HG03066 (cell line): ENCODE results near the gene KRTAP4-12.
"Not testable (repeated sequence)": the region's sequence is repeated elsewhere in the genome, so short reads cannot be mapped to it uniquely, and the experiment has no call there.

Source experiments
- ATAC-seq: cut with Tn5 transposase; IDR thresholded peaks from one replicate; pipeline ENCODE4 v1.9.1; 2021; ENCODE audit warnings: low read depth; ENCODE audit not compliant: unreplicated experiment

Gene KRTAP4-12

DNA sequence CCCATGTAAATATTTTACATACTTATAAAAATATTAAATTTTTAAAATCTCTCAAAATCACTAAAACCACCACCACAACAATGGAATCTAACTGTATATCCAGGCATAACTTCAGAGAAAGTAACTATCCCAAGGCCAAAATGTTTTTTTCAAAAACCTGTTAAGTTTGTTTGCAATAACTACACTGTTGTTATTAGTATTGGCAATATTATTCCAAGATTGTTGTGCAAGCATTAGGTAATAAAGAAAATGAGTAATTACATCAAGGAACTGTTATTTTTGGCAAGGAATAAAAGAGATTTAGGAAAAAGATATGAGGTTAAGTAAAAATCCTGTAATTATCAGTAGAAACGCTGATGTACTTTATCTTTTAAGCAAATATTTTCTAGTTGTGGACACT is 3.4 kb upstream of the KRTAP4-12 start:
- no peak for ATAC-seq

DNA sequence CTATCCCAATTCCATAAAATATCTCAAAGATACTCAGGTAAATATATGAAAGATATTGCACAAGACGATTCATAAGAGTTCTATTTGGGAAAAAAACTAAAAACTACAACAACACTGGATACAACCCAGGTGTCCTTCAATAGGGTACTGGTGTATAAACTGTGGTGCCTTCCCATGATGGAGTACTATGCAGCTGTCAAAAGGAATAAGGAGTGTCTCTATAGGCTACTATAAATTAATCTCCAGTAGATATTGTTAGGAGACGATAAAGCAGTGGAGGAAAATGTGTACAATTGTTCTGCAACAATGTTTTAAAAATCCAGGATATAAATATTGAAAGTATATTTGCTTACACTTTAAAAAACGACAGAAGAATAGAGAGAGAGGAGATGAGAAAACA is 2.4 kb upstream of the KRTAP4-12 start:
- ATAC-seq, result no peak

DNA sequence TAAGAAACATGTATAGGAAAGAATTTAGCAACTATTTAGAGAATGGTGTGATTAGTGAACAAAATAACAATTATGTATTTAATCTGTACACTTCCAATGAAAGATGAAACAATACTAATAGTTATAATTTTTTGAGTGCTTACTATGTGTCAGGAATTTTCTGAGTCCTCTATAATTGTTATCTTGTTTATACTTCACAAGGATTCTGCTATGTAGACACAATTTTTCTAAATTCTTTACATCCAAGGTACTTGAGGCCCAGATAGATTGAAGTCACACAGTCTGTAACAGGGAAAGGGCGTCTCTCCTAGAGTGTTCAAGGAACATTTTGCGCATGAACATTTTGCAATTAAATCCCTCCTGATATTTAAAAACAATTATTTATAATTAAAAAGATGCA is 1.1 kb upstream of the KRTAP4-12 start:
- no peak for ATAC-seq

DNA sequence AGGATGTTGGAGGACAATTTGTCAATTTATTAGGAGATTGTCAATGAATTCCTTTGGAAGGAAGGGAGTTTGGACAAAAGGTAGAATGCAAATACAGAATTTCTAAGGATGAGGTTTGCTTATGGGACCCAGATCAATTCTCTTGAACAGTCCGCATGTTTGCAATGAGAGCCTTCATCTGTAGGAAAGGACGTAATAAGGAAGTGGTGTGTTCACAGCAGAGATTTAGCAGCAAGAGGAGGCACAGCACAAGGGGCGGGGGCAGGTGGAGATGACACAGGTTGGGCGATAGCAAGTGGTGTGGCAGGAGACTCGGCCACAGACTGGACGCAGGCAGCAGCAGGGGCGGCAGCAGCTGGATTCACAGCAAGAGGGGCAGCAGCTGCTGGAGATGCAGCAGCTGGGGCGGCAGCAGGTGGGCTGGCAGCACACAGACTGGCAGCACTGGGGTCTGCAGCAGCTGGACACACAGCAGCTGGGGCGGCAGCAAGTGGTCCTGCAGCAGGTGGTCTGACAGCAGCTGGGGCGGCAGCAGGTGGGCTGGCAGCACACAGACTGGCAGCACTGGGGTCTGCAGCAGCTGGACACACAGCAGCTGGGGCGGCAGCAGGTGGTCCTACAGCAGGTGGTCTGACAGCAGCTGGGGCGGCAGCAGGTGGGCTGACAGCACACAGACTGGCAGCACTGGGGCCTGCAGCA is 541 bp downstream of the KRTAP4-12 start:
- not testable (repeated sequence) for ATAC-seq

DNA sequence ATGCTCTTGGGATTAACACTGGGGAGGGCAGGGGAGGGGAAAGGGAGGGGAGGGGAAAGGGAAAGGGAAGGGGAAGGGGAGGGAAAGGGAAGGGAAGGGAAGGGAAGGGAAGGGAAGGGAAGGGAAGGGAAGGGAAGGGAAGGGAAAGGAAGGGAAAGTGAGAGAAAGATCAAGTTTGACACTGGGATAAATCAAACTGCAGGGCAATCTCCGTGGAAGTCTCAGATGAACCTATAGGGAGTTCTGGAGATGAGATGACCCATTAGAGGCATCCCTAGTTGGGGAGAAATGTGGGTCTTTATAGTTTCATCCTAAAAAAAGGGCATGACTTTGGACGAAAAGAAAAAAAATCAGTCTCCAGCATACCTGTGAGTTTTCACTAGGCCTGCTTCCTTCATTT is 2.2 kb downstream of the KRTAP4-12 start:
- no peak for ATAC-seq

DNA sequence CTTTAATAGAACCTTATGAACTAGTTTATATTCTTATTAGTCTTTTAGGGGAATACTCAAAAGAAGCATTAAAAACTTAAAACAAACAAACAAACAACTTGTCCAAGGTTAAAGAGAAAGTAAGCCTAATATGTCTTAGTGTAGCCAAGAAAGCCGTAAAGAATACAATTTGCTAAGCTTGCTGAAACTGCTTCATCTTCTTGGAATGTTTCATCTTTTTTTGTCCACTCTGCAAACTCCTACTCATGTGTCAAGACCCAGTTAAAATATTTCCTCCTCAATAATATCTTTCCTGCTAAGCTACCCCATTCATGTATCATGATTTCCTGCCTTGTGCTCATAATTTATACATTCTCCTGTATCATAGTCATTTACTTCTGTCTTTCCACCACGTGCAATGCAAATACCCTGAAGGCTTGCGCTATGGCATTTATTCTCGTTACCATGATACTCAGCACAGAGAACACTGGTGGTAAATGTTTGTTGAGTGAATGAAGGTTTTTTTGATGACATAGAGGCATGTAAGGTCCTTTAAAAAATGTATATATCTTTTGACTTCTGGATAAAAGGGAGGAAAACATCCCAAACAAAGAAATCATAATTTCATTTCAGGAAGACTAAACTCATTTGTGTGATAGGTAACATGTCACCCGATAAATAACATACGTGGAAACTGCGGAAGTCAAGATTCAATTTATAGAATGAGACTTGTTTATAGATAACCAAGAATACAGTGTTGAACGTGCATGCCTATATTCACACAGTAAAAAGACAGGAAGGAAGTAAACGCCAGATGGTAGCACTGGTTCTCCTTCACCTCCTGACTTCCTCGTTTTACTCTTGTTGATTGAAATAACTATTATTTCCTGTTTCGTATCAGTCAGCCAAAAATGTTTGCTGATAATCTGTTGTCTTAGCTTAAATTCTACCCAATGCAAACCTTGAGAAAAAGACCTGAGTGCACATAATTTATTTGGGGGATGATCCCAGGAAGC is 4.0 kb downstream of the KRTAP4-12 start:
- ATAC-seq, result not testable (repeated sequence)

DNA sequence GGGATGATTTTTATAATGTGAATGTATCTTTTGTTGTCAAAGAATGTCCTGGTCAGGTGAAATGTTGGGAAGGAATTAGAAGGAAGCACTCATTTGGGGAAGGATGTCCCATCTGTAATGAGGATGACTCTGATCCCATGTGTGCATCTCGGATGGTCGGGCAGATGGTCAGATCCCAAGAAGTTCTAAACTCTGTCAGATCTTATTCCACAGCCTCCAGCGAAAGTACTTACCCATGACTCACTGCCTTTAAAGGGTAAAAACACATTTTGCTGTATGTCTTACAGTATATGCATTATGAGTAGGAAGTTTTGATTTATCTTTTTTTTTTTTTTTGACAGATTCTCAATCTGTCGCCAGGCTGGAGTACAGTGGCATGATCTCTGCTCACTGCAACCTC is 5.3 kb downstream of the KRTAP4-12 start:
- ATAC-seq, result no peak

DNA sequence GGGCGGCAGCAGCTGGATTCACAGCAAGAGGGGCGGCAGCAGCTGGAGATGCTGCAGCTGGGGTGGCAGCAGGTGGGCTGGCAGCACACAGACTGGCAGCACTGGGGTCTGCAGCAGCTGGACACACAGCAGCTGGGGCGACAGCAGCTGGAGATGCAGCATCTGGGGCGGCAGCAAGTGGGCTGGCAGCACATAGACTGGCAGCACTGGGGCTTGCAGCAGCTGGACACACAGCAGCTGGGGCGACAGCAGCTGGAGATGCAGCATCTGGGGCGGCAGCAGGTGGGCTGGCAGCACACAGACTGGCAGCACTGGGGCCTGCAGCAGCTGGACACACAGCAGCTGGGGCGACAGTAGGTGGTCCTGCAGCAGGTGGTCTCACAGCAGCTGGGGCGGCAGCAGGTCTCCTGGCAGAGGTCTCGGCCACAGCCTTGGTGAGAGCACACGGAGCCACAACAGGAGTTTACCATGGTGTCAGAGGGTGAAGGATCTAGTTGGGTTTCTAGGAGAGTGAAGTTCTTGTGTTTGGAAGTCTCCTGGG is 6.1 kb downstream of the KRTAP4-12 start, which contains the start of gene KRTAP4-11:
TSS of gene KRTAP4-11 (minus strand) at position 528 of the 541 bp plus-strand sequence. CDS start at position 470, 58 bp downstream.
- ATAC-seq, result not testable (repeated sequence)

DNA sequence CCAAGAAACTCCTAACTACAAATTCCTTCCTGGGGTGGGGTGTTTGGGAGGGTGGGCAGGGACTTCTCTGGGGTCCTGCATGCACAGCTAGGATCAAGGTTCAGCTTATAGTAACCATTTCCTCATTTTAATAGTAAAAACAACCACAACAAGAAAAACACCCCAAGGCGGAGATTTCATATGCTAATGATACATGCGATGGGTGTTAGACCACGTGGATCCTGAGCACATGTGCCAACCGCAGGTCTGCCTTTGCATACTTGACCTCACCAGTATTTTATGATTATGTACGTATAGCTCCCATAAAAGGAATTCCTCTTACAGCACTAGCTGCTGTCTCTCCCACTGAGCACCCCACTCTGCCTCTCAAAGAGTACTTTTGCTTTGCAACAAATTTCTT is 7.7 kb downstream of the KRTAP4-12 start:
- no peak for ATAC-seq

DNA sequence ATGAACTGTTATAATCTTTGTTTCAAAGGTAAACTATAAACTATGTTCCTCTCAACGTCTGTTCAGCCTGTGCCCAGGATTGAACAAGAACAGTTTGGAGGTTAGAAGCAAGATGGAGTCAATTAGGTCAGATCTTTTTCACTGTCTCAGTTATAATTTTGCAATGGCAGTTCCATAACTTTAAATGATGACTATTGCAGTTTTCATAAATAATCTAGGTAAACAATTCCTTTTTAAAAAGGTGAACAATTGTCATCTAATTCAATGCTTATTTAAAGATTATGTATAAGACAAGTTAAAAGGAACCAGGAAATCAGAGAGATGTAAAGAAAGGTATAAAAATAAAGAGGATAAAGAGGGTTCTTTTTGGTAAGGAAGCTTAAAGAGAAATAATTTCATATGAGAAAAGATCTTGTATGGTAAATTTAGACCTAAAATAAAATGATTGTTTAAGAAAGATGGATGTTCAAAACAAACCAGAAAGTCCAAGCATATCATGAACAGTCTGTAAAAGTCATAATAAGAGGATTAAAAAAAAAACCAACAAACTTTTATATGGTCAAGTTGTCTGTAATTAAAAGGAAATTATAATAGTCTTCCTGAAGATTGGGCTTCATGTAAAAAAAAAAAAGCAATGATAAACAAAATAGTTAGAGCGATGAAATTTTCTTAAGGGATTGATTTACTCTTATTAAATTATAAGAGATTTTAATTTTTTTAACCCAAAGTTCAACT is 12.7 kb downstream of the KRTAP4-12 start:
- ATAC-seq, result no peak

DNA sequence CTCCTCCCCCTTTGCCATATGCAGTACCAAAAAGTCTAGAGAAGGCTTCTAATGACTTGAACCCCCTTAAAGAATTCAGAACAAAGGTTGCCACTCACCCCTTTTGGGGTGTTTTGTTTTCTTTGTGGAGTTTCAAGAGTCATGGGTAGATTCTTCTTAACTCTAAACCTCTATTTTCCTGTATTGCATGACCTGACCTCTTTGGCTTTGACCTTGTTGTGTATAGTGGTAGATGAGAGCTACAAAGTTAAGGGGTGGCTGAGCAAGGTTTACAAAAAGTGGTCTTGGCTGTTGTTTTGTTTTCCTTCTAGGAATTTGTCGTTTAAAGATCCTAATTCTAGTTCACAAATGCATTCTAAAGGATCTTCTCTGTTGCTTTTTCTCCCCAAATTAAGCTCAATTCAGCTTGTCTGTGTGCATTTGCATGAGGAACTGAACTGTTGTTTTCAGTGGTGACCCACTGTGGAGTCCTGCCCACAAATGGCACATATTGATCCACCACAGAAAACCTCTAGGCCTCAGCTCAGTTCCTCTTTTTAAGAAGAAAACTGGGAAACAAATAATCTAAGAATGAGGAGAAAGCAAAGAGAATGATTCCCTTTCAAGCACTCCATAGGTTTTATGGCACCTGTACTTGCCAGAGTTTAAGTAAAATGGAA is 15.1 kb downstream of the KRTAP4-12 start:
- ATAC-seq, result not testable (repeated sequence)

DNA sequence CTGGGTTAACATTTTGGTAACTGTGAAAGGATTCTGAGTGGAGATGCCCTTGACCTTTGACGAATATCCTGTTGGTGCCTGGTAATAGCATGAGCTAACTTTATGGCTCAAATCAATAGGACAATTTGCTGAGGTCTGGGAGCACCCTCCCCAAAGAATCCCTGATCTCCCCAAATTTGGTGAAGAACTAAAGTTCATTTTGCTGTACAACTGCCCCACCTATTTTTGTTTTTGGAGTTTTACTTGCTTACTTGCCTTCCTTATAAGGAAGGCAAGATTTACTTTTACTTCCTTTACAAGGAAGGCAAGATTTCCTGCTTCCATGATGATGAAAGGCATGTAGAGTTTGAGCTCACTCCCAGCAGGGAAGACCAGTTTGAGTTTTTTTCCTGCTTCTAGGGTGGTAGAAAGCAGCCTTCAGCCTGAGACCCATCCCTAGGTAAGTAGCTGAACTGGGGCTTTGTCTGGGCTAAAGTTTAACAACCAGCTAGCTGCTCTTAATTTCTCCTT is 16.0 kb downstream of the KRTAP4-12 start:
- no peak for ATAC-seq

DNA sequence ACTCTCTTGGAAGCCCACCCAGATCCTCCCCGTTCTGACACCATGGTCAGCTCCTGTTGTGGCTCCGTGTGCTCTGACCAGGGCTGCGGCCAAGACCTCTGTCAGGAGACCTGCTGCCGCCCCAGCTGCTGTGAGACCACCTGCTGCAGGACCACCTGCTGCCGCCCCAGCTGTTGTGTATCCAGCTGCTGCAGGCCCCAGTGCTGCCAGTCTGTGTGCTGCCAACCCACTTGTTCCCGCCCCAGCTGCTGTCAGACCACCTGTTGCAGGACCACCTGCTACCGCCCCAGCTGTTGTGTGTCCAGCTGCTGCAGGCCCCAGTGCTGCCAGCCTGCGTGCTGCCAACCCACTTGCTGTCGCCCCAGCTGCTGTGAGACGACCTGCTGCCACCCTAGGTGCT is 18.6 kb downstream of the KRTAP4-12 start, which contains the start of gene KRTAP4-9:
TSS of gene KRTAP4-9 (plus strand) at position 43 of the 400 bp plus-strand sequence. CDS start at position 43, 0 bp downstream.
- not testable (repeated sequence) for ATAC-seq

DNA sequence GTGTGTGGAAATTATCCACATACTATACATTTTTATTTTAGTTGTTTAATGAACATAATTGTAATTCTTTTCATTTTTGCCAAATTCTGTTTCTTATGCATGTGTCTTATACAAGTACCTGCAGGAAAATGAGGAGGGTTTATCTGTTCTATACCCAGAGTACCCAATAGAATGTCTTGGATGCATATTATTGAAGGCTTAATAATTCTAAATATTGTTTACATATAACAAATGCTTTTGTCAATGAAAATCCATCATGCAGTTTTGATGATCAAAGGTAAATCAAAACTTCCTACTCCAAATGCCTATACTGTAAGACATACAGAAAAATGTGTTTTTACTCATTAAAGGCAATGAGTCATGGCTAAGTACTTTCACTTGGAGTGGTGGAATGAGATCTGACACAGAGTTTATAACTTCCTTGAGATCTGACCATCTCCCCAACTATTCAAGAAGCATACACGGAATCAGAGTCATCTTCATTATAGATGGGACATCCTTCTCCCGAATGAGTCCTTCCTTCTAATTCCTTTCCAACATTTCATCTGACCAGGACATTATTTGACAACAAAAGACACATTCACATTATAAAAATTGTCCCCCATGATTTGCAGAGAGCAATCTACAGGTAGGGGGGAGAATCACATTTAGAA is 19.5 kb downstream of the KRTAP4-12 start:
- ATAC-seq, result not testable (repeated sequence)

DNA sequence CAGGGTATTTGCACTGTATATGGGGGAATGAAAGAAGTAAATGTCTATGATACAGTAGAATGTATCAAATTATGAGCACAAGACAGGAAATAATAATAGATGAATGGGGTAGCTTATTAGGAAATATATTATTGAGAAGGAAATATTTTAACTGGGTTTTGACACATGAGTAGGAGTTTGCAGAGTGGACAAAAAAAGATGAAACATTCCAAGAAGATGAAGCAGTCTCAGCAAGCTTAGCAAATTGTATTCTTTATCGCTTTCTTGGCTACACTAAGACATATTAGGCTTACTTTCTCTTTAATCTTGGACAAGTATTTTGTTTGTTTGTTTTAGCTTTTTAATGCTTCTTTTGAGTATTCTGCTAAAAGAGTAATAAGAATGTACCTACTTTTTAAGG is 20.1 kb downstream of the KRTAP4-12 start:
- no peak for ATAC-seq

DNA sequence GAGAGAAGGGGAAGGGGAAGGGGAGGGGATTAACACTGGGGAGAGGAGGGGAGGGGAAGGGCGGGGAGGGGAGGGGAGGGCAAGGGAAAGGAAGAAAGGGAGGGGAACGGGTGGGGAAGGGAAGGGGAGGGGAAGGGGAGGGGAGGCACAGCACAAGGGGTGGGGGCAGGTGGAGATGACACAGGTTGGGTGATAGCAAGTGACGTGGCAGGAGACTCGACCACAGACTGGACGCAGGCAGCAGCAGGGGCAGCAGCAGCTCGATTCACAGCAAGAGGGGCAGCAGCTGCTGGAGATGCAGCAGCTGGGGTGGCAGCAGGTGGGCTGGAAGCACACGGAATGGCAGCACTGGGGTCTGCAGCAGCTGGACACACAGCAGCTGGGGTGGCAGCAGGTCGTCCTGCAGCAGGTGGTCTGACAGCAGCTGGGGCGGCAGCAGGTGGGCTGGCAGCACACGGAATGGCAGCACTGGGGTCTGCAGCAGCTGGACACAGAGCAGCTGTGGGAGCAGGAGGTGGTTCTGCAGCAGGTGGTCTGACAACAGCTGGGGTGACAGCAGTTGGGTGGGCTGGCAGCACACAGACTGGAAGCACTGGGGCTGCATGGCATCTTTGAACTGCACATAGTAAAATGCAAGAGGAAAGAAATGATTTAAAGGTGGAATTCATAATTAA is 22.3 kb downstream of the KRTAP4-12 start, which contains the start of gene KRTAP4-16:
TSS of gene KRTAP4-16 (minus strand) at position 624 of the 674 bp plus-strand sequence. CDS start at position 624, 0 bp downstream.
- no peak for ATAC-seq

DNA sequence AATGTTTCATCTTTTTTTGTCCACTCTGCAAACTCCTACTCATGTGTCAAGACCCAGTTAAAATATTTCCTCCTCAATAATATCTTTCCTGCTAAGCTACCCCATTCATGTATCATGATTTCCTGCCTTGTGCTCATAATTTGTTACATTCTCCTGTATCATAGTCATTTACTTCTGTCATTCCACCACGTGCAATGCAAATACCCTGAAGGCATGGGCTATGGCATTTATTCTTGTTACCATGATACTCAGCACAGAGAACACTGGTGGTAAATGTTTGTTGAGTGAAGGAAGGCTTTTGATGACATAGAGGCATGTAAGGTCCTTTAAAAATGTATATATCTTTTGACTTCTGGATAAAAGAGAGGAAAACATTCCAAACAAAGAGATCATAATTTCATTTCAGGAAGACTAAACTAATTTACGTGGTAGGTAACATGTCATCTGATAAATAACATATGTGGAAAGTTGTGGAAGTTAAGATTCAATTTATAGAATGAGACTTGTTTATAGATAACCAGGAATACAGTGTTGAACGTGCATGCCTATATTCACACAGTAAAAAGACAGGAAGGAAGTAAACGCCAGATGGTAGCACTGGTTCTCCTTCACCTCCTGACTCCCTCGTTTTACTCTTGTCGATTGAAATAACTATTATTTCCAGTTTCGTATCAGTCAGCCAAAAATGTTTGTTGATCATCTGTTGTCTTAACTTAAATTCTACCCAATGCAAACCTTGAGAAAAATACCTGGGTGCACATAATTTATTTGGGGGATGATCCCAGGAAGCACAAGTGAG is 24.1 kb downstream of the KRTAP4-12 start:
- not testable (repeated sequence) for ATAC-seq

DNA sequence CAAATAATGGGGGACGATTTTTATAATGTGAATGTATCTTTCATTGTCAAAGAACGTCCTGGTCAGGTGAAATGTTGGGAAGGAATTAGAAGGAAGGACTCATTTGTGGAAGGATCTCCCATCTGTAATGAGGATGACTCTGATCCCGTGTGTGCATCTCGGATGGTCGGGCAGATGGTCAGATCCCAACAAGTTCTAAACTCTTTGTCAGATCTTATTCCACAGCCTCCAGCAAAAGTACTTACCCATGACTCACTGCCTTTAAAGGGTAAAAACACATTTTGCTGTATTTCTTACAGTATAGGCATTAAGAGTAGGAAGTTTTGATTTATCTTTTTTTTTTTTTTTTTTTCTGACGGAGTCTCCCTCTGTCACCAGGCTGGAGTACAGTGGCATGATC is 25.5 kb downstream of the KRTAP4-12 start:
- ATAC-seq, result no peak
